ENCODE data around the gene GALNT9.

- TF ChIP-seq CTCF (IDR thresholded peaks at IDR 0.05; ENCODE audit: poor library complexity) (no peak), EZH2phosphoT487 (IDR thresholded peaks at IDR 0.05; ENCODE audit: low read depth, severe bottlenecking, unreplicated experiment) (no peak)
These were observed 6.0 kb downstream of the GALNT9 start for GRCh38 chr12:132323171-132324010.

Measured in hepatocyte (in vitro differentiated cells).